Parathyroid adenoma (tissue), 2 donors: Measurements from ENCODE around the gene EPS15.

ENCODE experiments used
- H2AFZ ChIP-seq: fragments of 300-600 bp; sonication (generic); one replicate; pipeline ENCODE4 v1.7.0; 2017; ENCODE audit warnings: antibody characterized with exemption, mild to moderate bottlenecking
- H3K27ac ChIP-seq: fragments of 300-600 bp; sonication (generic); one replicate; pipeline ENCODE4 v1.7.0; 2017
- H3K27me3 ChIP-seq: fragments of 300-600 bp; sonication (generic); one replicate; pipeline ENCODE4 v1.7.0; 2017; ENCODE audit warnings: low read length; ENCODE audit not compliant: control insufficient read depth, insufficient read depth
- H3K36me3 ChIP-seq: fragments of 300-600 bp; sonication (generic); one replicate; pipeline ENCODE4 v1.7.0; 2017; ENCODE audit warnings: low read length; ENCODE audit not compliant: control insufficient read depth, insufficient read depth
- H3K4me1 ChIP-seq: fragments of 300-600 bp; sonication (generic); one replicate; pipeline ENCODE4 v1.7.0; 2017; ENCODE audit warnings: control low read depth
- H3K4me2 ChIP-seq: fragments of 300-600 bp; sonication (generic); one replicate; pipeline ENCODE4 v1.7.0; 2017; ENCODE audit warnings: low read length
- H3K4me3 ChIP-seq: fragments of 300-600 bp; sonication (generic); one replicate; pipeline ENCODE4 v1.7.0; 2017; ENCODE audit warnings: low read depth, low read length
- H3K79me2 ChIP-seq: fragments of 300-600 bp; sonication (generic); one replicate; pipeline ENCODE4 v1.7.0; 2017; ENCODE audit warnings: control low read depth
- H3K9ac ChIP-seq: fragments of 300-600 bp; sonication (generic); one replicate; pipeline ENCODE4 v1.7.0; 2017; ENCODE audit warnings: mild to moderate bottlenecking
- H3K9me3 ChIP-seq: fragments of 300-600 bp; sonication (generic); one replicate; pipeline ENCODE4 v1.7.0; 2017; ENCODE audit warnings: low read length; ENCODE audit not compliant: control insufficient read depth
- CTCF ChIP-seq: fragments of 300-600 bp; sonication (generic); IDR thresholded peaks from one replicate; pipeline ENCODE4 v1.7.0; 2017; ENCODE audit warnings: antibody characterized with exemption, mild to moderate bottlenecking
- donor health status: primary hyperparathyroidism.

EPS15 gene

GRCh38 chr1:51422367-51423072, 96.5 kb downstream of the EPS15 start:
- no peak overlapping the region for H3K4me3 ChIP-seq
- no peak overlapping the region for H3K27ac ChIP-seq

GRCh38 chr1:51421964-51422363, 97.1 kb downstream of the EPS15 start:
- H3K4me3 ChIP-seq, result no peak overlapping the region
- no peak for TF ChIP-seq CTCF
- H3K9me3 ChIP-seq, result no peaks in the 10 kb centered on the region
- no peak overlapping the region for H2AFZ ChIP-seq
- no peak overlapping the region for H3K4me2 ChIP-seq
- H3K27me3 ChIP-seq, result no peaks in the 10 kb centered on the region
- H3K4me1 ChIP-seq, result no peaks in the 10 kb centered on the region
- H3K36me3 ChIP-seq, result no peaks in the 10 kb centered on the region
- H3K79me2 ChIP-seq, result no peaks in the 10 kb centered on the region
- no peak overlapping the region for H3K27ac ChIP-seq
- H3K9ac ChIP-seq, result no peak overlapping the region

More at GRCh38 chr1:51422367-51423072, 96.5 kb downstream of the EPS15 start:
- no peak overlapping the region for H3K4me2 ChIP-seq
- no peaks in the 10 kb centered on the region for H3K79me2 ChIP-seq
- no peaks in the 10 kb centered on the region for H3K36me3 ChIP-seq
- H3K9ac ChIP-seq, result no peak overlapping the region
- no peak for TF ChIP-seq CTCF
- H2AFZ ChIP-seq, result peak overlapping the region; percentile 12
- H3K27me3 ChIP-seq, result no peaks in the 10 kb centered on the region
- H3K9me3 ChIP-seq, result no peaks in the 10 kb centered on the region
- no peaks in the 10 kb centered on the region for H3K4me1 ChIP-seq

- TF ChIP-seq CTCF, result no peak
- no peak overlapping the region for H3K27ac ChIP-seq
- H3K9ac ChIP-seq, result no peak overlapping the region
Observed at GRCh38 chr1:51420867-51421627, 98.0 kb downstream of the EPS15 start.

GRCh38 chr1:51418384-51418959, 100.6 kb downstream of the EPS15 start:
- TF ChIP-seq CTCF, result no peak
- no peaks in the 10 kb centered on the region for H3K27me3 ChIP-seq
- H3K4me3 ChIP-seq, result no peak overlapping the region
- H3K36me3 ChIP-seq, result no peaks in the 10 kb centered on the region
- no peak overlapping the region for H3K27ac ChIP-seq
- H3K9ac ChIP-seq, result no peak overlapping the region
- no peaks in the 10 kb centered on the region for H3K4me1 ChIP-seq
- no peaks in the 10 kb centered on the region for H3K9me3 ChIP-seq
- H2AFZ ChIP-seq, result no peak overlapping the region
- no peak overlapping the region for H3K4me2 ChIP-seq
- no peaks in the 10 kb centered on the region for H3K79me2 ChIP-seq

More at GRCh38 chr1:51420867-51421627, 98.0 kb downstream of the EPS15 start:
- no peaks in the 10 kb centered on the region for H3K36me3 ChIP-seq
- H3K4me2 ChIP-seq, result no peak overlapping the region
- no peaks in the 10 kb centered on the region for H3K9me3 ChIP-seq
- no peaks in the 10 kb centered on the region for H3K27me3 ChIP-seq
- H3K79me2 ChIP-seq, result no peaks in the 10 kb centered on the region
- no peak overlapping the region for H2AFZ ChIP-seq
- no peaks in the 10 kb centered on the region for H3K4me1 ChIP-seq
- no peak overlapping the region for H3K4me3 ChIP-seq
